ENCODE data around the gene ABL1. TPM values are rescaled to one million over a fixed set of nuclear protein-coding genes. Genes with fewer than 3 reads are reported as not detected.

Gene ABL1
- total RNA-seq, 1 donor from 2014 or later: 52.1 TPM

DNA sequence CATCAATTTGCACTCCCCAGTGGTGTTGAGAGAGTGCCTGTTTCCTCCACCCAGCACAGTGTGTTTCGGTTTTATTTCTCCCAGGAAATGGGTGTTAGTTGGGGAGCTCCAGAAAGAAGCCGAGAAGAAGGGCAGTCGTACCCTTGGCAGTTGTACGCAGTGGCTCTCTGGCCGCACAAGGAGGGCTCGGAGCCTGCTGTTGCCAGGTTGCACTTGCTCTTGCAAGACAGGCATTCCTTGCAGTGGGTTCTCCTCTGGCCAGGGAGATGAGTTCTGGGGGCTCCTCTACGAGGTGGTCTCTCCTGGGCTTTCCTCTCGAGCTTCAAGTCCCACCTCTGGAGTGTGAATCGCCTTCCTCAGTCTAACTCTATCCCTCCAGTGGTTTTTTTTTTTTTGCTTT is 32.5 kb downstream of the ABL1 start:
- TF ChIP-seq, protein P1, sequence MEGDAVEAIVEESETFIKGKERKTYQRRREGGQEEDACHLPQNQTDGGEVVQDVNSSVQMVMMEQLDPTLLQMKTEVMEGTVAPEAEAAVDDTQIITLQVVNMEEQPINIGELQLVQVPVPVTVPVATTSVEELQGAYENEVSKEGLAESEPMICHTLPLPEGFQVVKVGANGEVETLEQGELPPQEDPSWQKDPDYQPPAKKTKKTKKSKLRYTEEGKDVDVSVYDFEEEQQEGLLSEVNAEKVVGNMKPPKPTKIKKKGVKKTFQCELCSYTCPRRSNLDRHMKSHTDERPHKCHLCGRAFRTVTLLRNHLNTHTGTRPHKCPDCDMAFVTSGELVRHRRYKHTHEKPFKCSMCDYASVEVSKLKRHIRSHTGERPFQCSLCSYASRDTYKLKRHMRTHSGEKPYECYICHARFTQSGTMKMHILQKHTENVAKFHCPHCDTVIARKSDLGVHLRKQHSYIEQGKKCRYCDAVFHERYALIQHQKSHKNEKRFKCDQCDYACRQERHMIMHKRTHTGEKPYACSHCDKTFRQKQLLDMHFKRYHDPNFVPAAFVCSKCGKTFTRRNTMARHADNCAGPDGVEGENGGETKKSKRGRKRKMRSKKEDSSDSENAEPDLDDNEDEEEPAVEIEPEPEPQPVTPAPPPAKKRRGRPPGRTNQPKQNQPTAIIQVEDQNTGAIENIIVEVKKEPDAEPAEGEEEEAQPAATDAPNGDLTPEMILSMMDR (IDR thresholded peaks at IDR 0.05): no peak
- peak; percentile 48 for DNase-seq
- no peak overlapping the region for H3K27ac ChIP-seq

DNA sequence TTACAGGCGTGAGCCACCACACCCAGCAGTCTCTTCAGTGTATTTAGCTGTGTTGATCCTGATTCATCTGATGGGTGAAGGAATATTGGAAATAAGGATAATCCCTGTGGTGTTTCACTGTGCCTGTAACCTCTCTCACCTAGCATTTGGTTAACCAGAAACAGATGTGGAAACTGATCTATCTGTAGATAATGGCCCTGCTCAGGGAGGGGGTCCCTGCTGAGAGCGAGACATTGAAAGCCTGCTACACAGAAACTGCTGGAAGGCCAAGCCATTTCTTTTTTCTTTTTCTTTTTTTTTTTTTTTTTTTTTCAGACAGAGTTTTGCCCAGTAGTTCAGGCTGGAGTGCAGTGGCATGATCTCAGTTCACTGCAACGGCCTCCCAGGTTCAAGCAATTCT is 33.2 kb downstream of the ABL1 start:
- intact Hi-C loops (cut with DNase I): loop anchor here (5.0 to 10.0 kb wide), 2 partner anchors 103 to 166 kb away; no protein-coding TSS in a partner anchor
- no peak overlapping the region for H3K4me3 ChIP-seq
- H3K27me3 ChIP-seq: no peaks in the 10 kb centered on the region
- H3K27ac ChIP-seq: no peak overlapping the region
- ATAC-seq (no peak), DNase-seq (peak; percentile 0)
- peaks cover 54% of the 10 kb centered on the region for H3K36me3 ChIP-seq
- H3K9me3 ChIP-seq: no peaks in the 10 kb centered on the region
- TF ChIP-seq, protein P1 (IDR thresholded peaks at IDR 0.05): no peak
- H3K4me1 ChIP-seq: peaks cover 6% of the 10 kb centered on the region

More for the DNA sequence above, 32.5 kb downstream of the ABL1 start:
- Histone ChIP-seq H3K9me3 (no peaks in the 10 kb centered on the region), H3K4me3 (no peak overlapping the region), H3K4me1 (peaks cover 6% of the 10 kb centered on the region), H3K27me3 (no peaks in the 10 kb centered on the region), H3K36me3 (peaks cover 54% of the 10 kb centered on the region)
- intact Hi-C loops (cut with DNase I): loop anchor here (5.0 to 10.0 kb wide), 2 partner anchors 103 to 165 kb away; no protein-coding TSS in a partner anchor
- ATAC-seq: no peak

- H3K4me3 ChIP-seq: no peak overlapping the region
- TF ChIP-seq, protein P1 (IDR thresholded peaks at IDR 0.05): no peak
- H3K4me1 ChIP-seq: no peaks in the 10 kb centered on the region
- DNase-seq (peak; percentile 55), ATAC-seq (no peak)
- no peak overlapping the region for H3K27ac ChIP-seq
- no peaks in the 10 kb centered on the region for H3K9me3 ChIP-seq
- H3K27me3 ChIP-seq: no peaks in the 10 kb centered on the region
- intact Hi-C loops (cut with DNase I): loop anchor here (5.0 to 10.0 kb wide), 2 partner anchors 104 to 167 kb away; no protein-coding TSS in a partner anchor
- H3K36me3 ChIP-seq: peaks cover 54% of the 10 kb centered on the region
These were observed 34.2 kb downstream of the ABL1 start for GRCh38 chr9:130869250-130869649.

GRCh38 chr9:130870491-130871381 is 35.7 kb downstream of the ABL1 start:
- Histone ChIP-seq H3K4me1 (no peaks in the 10 kb centered on the region), H3K27ac (no peak overlapping the region), H3K4me3 (no peak overlapping the region), H3K27me3 (no peaks in the 10 kb centered on the region), H3K9me3 (no peaks in the 10 kb centered on the region), H3K36me3 (peaks cover 54% of the 10 kb centered on the region)
- DNase-seq (peak; percentile 20), ATAC-seq (no peak)
- TF ChIP-seq, protein P1 (IDR thresholded peaks at IDR 0.05): no peak
- intact Hi-C loops (cut with DNase I): no loop called here

GRCh38 chr9:130871395-130872062 is 36.5 kb downstream of the ABL1 start:
- no peaks in the 10 kb centered on the region for H3K4me1 ChIP-seq
- H3K4me3 ChIP-seq: no peak overlapping the region
- H3K27ac ChIP-seq: no peak overlapping the region
- H3K27me3 ChIP-seq: no peaks in the 10 kb centered on the region
- peaks cover 61% of the 10 kb centered on the region for H3K36me3 ChIP-seq
- DNase-seq: peak; percentile 30
- ATAC-seq: no peak
- intact Hi-C loops (cut with DNase I): no loop called here
- H3K9me3 ChIP-seq: no peaks in the 10 kb centered on the region
- TF ChIP-seq, protein P1 (IDR thresholded peaks at IDR 0.05): no peak
